ENCODE results near the gene GMNC.

The GMNC gene

DNA sequence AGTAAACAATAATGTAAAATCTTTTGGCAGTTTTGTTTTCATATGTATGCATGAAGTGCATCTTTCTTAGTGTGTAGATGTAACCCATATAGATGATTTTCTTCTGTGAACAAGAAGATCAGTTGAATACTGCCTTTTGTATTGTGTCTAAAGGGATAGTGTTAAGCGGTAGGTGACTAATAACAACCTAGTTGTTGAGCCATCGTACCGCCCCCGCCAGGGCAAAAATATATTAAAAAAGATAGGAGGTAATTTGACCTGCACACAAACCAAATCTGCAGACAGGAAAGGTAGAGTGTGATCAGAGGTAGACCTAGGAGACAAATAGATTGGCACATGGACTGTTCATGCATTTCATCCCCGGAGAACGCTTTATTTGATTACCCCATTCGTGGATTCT is 3.3 kb upstream of the GMNC start:
- no peak for TF ChIP-seq POLR2A (IDR thresholded peaks at IDR 0.05; ENCODE audit: low read depth, low read length)
- FAIRE-seq = no peak

DNA sequence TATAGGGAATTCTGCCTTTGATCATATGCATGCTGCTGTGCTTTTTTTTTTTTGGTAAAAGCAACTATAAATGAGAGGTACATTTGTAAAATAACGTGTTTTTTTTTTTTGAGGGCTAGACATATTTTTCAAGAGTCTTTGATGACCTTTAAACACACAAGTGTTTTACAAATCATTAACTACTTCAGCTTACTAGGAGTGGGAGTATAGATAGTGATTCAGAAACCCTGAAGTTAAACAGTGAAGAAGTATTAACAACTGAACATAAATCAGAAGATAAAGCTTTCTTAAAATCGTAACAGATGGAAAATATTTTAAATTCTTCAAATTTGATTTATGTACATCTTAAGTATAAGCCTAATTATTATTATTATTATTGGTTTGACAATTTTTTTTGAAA is 2.9 kb upstream of the GMNC start:
- FAIRE-seq = no peak
- no peak for TF ChIP-seq POLR2A (IDR thresholded peaks at IDR 0.05; ENCODE audit: low read depth, low read length)

More for the DNA sequence above, 3.3 kb upstream of the GMNC start:
- DNase-seq (ENCODE audit: insufficient read length, low spot score) = no peak

DNA sequence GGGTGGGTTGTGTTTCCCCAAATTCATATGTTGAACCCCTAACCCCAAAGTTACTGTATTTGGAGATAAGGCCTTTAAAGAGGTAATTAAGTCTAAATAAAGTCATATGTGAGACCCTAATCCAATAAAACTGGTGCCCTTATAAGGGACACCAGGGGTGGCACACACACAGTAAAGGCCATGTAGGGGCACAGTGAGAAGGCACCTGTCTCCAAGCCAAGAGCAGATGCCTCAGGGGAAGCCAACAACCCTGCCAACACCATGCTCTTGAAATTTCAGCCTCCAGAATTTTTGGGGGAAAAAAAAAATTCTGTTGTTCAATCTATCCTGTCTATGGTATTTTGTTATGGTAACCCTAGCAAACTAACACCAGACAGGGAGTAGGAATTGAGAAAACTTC is 1.5 kb upstream of the GMNC start:
- FAIRE-seq = no peak
- no peak for DNase-seq (ENCODE audit: insufficient read length, low spot score)
- TF ChIP-seq POLR2A (IDR thresholded peaks at IDR 0.05; ENCODE audit: low read depth, low read length) = no peak

More for the DNA sequence above, 2.9 kb upstream of the GMNC start:
- DNase-seq (ENCODE audit: insufficient read length, low spot score) = no peak

- peak; percentile 33 for FAIRE-seq
These were observed 598 bp upstream of the GMNC start for GRCh38 chr3:190863119-190863465.

DNA sequence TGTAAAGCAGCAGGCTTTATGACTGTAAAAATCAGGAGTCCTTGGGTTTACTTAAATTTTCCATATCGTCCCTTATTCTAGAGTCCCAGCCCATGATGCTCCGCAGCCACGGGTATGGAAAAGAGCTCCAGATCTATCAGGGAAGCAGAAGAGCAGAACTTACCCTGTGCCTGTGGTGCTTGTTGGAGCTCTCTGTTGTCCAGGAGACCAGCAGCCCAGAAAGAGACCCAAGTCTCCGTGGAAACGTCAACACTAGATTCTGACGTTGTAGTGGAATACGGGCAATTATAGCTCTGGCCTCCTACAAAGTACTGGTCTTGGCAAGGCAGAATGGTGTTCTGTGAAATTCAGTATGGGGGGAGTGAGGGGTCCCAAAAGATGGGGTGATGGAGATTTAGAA is 2.0 kb downstream of the GMNC start:
- DNase-seq (ENCODE audit: insufficient read length, low spot score) (no peak), FAIRE-seq (no peak)
- TF ChIP-seq POLR2A (IDR thresholded peaks at IDR 0.05; ENCODE audit: low read depth, low read length) = no peak

More at GRCh38 chr3:190863119-190863465, 598 bp upstream of the GMNC start:
- DNase-seq (ENCODE audit: insufficient read length, low spot score) = no peak
- TF ChIP-seq POLR2A (IDR thresholded peaks at IDR 0.05; ENCODE audit: low read depth, low read length) = no peak

DNA sequence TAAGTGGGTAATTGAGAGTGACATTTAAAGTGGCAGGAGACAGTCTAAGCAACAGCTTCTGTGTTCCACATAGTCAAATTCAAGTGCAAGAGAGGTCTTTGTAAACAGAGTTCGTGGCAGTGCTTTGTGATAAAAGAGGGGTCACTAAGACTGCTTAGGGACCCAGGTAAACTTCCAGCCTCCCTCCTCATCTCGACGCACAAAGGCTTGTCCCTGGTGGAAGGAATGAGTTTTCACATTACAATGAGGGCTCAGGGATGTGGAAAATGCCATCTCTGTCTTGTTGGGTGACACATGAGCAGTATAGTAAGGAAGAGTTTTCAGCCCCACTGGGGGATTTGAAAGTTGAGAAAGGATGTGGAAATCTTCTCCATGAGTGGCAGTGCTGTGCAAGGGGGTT is 7.3 kb downstream of the GMNC start:
- TF ChIP-seq POLR2A (IDR thresholded peaks at IDR 0.05; ENCODE audit: low read depth, low read length) = no peak
- DNase-seq (ENCODE audit: insufficient read length, low spot score) (no peak), FAIRE-seq (peak; percentile 48)

DNA sequence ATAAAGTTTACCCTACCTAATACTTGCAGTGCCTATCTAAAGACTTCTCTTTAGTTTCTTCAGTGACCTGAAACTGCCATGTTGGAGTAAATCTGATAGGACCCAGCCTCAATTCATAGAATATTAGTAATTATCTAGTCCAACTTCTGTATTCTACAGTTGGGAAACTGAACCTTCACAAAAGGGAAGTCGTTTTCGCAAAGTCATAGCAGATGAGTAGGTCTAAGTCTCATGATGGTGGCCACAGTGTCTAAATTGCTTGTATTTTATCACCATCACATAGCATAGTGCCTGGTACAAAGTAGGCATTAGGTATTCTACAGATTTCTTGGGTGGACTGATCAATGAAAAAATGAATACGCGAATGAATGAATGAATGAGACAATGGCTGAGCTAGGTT is 8.4 kb downstream of the GMNC start:
- DNase-seq (ENCODE audit: insufficient read length, low spot score) (no peak), FAIRE-seq (no peak)
- no peak for TF ChIP-seq POLR2A (IDR thresholded peaks at IDR 0.05; ENCODE audit: low read depth, low read length)

GRCh38 chr3:190853464-190853863 is 9.0 kb downstream of the GMNC start:
- DNase-seq (ENCODE audit: insufficient read length, low spot score) (no peak), FAIRE-seq (no peak)
- no peak for TF ChIP-seq POLR2A (IDR thresholded peaks at IDR 0.05; ENCODE audit: low read depth, low read length)

DNA sequence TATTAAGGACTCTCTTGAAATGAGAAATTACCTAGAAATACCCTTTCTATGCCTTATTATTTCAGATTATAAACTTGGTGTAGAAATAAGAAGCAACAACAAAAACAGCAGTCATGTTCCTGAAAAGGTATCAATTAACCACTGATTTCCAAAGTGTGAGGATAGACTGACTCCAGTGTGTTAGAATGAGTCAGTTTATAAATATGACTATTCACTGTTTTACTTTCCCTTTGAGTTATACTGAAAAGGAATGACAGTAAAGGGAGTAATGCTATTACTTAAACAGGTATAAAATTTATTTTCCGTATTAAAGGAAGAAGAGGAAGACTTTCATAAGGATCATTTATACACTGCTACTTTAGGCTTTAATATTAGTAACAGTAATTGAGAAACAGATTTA is 12.9 kb downstream of the GMNC start:
- DNase-seq (ENCODE audit: insufficient read length, low spot score) = no peak
- TF ChIP-seq POLR2A (IDR thresholded peaks at IDR 0.05; ENCODE audit: low read depth, low read length) = no peak

DNA sequence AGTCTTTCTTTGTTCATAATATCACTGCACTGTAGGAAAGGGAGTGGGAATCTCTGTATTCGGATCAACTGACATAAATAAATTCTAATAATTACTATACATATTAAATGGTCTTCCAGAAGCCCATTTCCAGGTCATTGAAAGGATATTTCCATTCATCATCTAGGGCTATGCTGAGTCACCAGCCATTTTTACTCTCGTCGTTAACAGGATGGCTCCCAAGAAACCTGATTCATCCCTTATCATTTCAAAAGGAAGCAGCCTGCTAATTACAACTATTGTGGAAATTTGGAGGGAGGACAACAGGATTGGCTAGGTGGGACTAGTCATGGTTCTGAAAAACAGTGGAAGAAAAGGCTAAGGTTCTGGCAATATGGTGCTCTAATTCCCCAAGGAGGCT is 13.6 kb downstream of the GMNC start:
- no peak for DNase-seq (ENCODE audit: insufficient read length, low spot score)
- peak; percentile 58 for FAIRE-seq
- no peak for TF ChIP-seq POLR2A (IDR thresholded peaks at IDR 0.05; ENCODE audit: low read depth, low read length)

More for the DNA sequence above, 12.9 kb downstream of the GMNC start:
- peak; percentile 27 for FAIRE-seq

DNA sequence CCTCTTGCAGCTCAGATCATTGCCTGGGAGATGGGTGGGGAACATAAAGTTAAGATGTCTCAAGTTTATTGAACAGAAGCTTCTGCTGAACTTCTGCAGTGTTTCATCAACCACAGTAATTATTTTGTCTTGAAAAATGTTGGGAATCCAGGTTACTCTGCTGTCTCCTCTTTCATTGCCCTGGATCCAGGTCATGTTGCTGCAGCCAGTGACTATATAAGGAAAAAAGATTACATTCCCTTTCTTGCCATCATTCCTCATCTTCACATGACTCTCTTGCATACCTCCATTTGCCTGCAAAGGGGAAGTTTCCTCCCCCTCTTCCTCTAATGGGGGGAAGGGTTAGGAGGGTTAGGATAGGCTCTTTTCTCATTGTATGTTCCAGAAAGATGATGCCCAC is 15.1 kb downstream of the GMNC start:
- DNase-seq (ENCODE audit: insufficient read length, low spot score) = no peak

GRCh38 chr3:190840146-190840545 is 22.3 kb downstream of the GMNC start:
- peak; percentile 91 for FAIRE-seq
- DNase-seq (ENCODE audit: insufficient read length, low spot score) = no peak
- no peak for TF ChIP-seq POLR2A (IDR thresholded peaks at IDR 0.05; ENCODE audit: low read depth, low read length)

More for the DNA sequence above, 15.1 kb downstream of the GMNC start:
- no peak for TF ChIP-seq POLR2A (IDR thresholded peaks at IDR 0.05; ENCODE audit: low read depth, low read length)
- FAIRE-seq = no peak

DNA sequence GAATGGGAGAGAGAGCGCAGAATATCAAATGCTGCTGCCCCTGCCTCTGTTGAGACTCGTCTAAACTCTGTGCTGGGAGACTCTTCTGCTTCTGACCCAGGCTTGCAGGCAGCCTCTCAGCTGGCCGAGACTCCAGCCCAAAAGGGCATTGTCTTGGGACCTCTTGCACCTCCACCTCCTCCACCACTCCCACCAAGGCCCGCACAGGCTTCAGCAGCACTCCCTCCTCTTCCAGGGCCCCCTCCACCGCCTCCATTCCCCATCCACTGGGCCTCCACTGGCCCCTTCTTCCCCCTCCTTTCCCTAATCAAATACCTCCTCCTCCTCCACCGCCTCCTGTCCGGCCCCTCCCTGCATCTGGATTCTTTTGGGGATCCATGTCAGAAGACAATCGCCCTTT is 31.3 kb downstream of the GMNC start:
- DNase-seq (ENCODE audit: insufficient read length, low spot score) = no peak

GRCh38 chr3:190830031-190830430 is 32.5 kb downstream of the GMNC start:
- TF ChIP-seq POLR2A (IDR thresholded peaks at IDR 0.05; ENCODE audit: low read depth, low read length) = no peak
- FAIRE-seq (peak; percentile 57), DNase-seq (ENCODE audit: insufficient read length, low spot score) (no peak)

More for the DNA sequence above, 31.3 kb downstream of the GMNC start:
- no peak for FAIRE-seq
- TF ChIP-seq POLR2A (IDR thresholded peaks at IDR 0.05; ENCODE audit: low read depth, low read length) = no peak

DNA sequence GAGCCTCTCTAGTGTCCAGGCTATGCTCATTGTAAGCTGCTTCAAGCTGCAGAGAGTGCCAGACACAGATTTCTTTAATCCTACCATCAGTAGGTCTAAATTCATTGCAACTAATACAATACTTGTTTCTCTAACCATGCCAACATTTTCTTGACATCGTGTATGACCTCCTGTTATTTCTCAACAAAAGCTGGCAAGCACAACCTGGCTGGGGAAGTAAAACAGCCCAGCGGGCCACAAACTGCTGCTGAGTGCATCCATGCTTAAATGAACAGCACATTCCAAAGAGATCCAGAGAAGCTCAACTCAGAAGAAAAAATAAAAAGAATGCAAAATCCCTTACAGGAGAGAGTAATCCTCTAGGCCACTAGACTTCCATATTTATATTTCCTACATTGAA is 36.5 kb downstream of the GMNC start:
- no peak for TF ChIP-seq POLR2A (IDR thresholded peaks at IDR 0.05; ENCODE audit: low read depth, low read length)
- FAIRE-seq (peak; percentile 53), DNase-seq (ENCODE audit: insufficient read length, low spot score) (no peak)

DNA sequence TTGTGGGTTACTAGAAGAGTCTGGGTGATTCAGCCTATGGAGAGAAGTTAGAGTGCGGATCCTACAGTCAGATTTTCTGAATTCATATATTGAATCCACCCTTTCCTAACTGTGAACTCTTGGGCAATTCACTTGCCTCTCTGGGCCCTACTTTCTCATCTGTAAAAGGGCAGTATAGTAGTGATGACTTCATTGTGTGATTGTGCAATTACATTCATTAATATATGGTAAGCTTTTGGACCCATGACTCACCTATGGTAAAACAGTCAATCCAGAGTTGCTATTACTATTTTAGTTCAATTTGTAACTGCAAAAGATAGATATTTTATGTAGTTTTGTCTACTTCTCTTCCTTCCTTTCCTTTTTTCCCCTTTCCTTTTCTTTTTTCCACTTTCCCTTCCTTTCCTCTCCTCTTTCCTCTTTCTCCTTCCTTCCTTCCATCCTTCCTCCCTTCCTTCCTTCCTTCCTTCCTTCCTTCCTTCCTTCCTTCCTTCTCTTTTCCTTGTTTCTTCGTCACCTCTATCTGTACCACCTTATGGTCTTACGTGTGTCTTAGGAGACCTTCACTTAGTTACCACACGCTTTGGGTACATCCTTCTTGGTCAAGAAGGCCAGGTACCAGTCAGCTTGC is 37.0 kb downstream of the GMNC start:
- FAIRE-seq (peak; percentile 75), DNase-seq (ENCODE audit: insufficient read length, low spot score) (no peak)
- TF ChIP-seq POLR2A (IDR thresholded peaks at IDR 0.05; ENCODE audit: low read depth, low read length) = no peak
